H1 (cell line): ENCODE measurements around the gene ZNF705A. TPM values are rescaled to one million over a fixed set of nuclear protein-coding genes. Genes with fewer than 3 reads are reported as not detected.

Source experiments
- CTCF ChIA-PET: fragments of 300-600 bp; sonication (Branson Sonifier 250); formaldehyde crosslinking; loops from one replicate; lab custom pipeline; 2021; ENCODE audit not compliant: partially characterized antibody; lab: Charles Lee
- POLR2A ChIA-PET: fragments of 300-600 bp; sonication (Branson Sonifier 250); formaldehyde crosslinking; loops from one replicate; lab custom pipeline; 2021; ENCODE audit warnings: inconsistent platforms; ENCODE audit not compliant: partially characterized antibody; lab: Charles Lee
- DNase-seq, 2 experiments: peaks; one replicate each; pipeline versions ENCODE4 v3.0.0 to v3.0.0-alpha.2; 2010 to 2022; ENCODE audit warnings: low spot score in 2 of 2, low read depth in 1 of 2, mixed read lengths in 1 of 2
- FAIRE-seq: peaks from 2 replicates; lab custom pipeline; 2011; peaks lifted over from hg19 to GRCh38; lab: Jason Lieb, UNC
- H2AFZ ChIP-seq: 2 replicates; pipeline ENCODE4 v1.8.1; 2012; ENCODE audit warnings: low read length, inconsistent platforms
- H2AK5ac ChIP-seq: 2 replicates; pipeline ENCODE4 v1.6.1; 2013; ENCODE audit warnings: low read depth, low read length
- H2BK120ac ChIP-seq: replicated peaks from 2 replicates; pipeline ENCODE3; 2013; ENCODE audit warnings: low read depth, low read length, inconsistent platforms
- H2BK12ac ChIP-seq: 2 replicates; pipeline ENCODE4 v1.6.1; 2013; ENCODE audit warnings: low read depth, low read length
- H2BK15ac ChIP-seq: 2 replicates; pipeline ENCODE4 v1.6.1; 2013; ENCODE audit warnings: low read length
- H2BK20ac ChIP-seq: 2 replicates; pipeline ENCODE4 v1.6.1; 2013; ENCODE audit warnings: low read length
- H2BK5ac ChIP-seq: 2 replicates; pipeline ENCODE4 v1.6.1; 2013; ENCODE audit warnings: low read depth, low read length
- H3K14ac ChIP-seq: 2 replicates; pipeline ENCODE4 v1.6.1; 2013; ENCODE audit warnings: inconsistent platforms; ENCODE audit not compliant: insufficient read length
- H3K18ac ChIP-seq: 2 replicates; pipeline ENCODE4 v1.6.1; 2013; ENCODE audit warnings: low read length; ENCODE audit errors: extremely low read depth
- H3K23ac ChIP-seq: 2 replicates; pipeline ENCODE4 v1.6.1; 2013; ENCODE audit warnings: inconsistent platforms; ENCODE audit not compliant: insufficient read length
- H3K23me2 ChIP-seq: 2 replicates; pipeline ENCODE4 v1.6.1; 2013; ENCODE audit warnings: low read depth, low read length
- H3K27ac ChIP-seq: 2 replicates; pipeline ENCODE4 v1.6.1; 2011; ENCODE audit warnings: low read depth, low read length, inconsistent platforms
- H3K27me3 ChIP-seq, 4 experiments: replicated peaks in 1 of 4; 1 replicate in 1 of 4; 2 replicates in 3 of 4; pipeline versions ENCODE4 v1.6.1 to v1.8.1; 2011 to 2013; ENCODE audit warnings: low read length in 3 of 4, mild to moderate bottlenecking in 3 of 4, inconsistent platforms in 2 of 4, mixed read lengths in 2 of 4, moderate library complexity in 1 of 4; ENCODE audit not compliant: control insufficient read depth in 3 of 4, insufficient read depth in 3 of 4; ENCODE audit errors: extremely low read depth in 1 of 4
- H3K36me3 ChIP-seq, 4 experiments: 2 replicates each; pipeline versions ENCODE4 v1.6.1 to v1.8.1; 2011 to 2013; ENCODE audit warnings: mild to moderate bottlenecking in 4 of 4, low read length in 3 of 4, moderate library complexity in 2 of 4, control low read depth in 1 of 4, inconsistent platforms in 1 of 4; ENCODE audit not compliant: insufficient read depth in 4 of 4, control insufficient read depth in 2 of 4
- H3K4ac ChIP-seq: replicated peaks from 2 replicates; pipeline ENCODE3; 2013; ENCODE audit warnings: low read length, low read depth, mixed read lengths, inconsistent platforms; ENCODE audit not compliant: insufficient read length
- H3K4me1 ChIP-seq, 4 experiments: replicated peaks in 1 of 4; 1 replicate in 1 of 4; 2 replicates in 3 of 4; pipeline versions ENCODE4 v1.6.1 to v1.8.1; 2011 to 2013; ENCODE audit warnings: low read length in 3 of 4, inconsistent platforms in 2 of 4, mixed read lengths in 1 of 4; ENCODE audit not compliant: insufficient read depth in 4 of 4, control insufficient read depth in 3 of 4
- H3K4me2 ChIP-seq, 2 experiments: 2 replicates each; pipeline versions ENCODE4 v1.6.1 to v1.8.1; 2011 to 2013; ENCODE audit warnings: low read depth in 2 of 2, low read length in 2 of 2, control low read depth in 1 of 2, inconsistent platforms in 1 of 2, mild to moderate bottlenecking in 1 of 2; ENCODE audit not compliant: insufficient read depth in 1 of 2
- H3K4me3 ChIP-seq, 4 experiments: fragments of 200-600, 300-600 bp in 1 of 4; sonication (generic), shearing (Covaris generic), sonication (Bioruptor Twin) in 1 of 4; 2 replicates each; pipeline versions ENCODE4 v1.5.1 to v1.8.1; 2011 to 2016; ENCODE audit warnings: low read length in 4 of 4, low read depth in 3 of 4, control low read depth in 2 of 4, inconsistent platforms in 2 of 4, mild to moderate bottlenecking in 2 of 4, mixed read lengths in 1 of 4, moderate library complexity in 1 of 4; ENCODE audit not compliant: insufficient read depth in 2 of 4; ENCODE audit errors: extremely low read depth in 1 of 4
- H3K56ac ChIP-seq: replicated peaks from 2 replicates; pipeline ENCODE3; 2013; ENCODE audit warnings: low read depth, mild to moderate bottlenecking, mixed read lengths, low read length, inconsistent platforms; ENCODE audit not compliant: insufficient read length
- H3K79me1 ChIP-seq: 2 replicates; pipeline ENCODE4 v1.6.1; 2013; ENCODE audit warnings: low read depth, low read length, control low read depth
- H3K79me2 ChIP-seq, 2 experiments: 2 replicates each; pipeline versions ENCODE4 v1.6.1 to v1.8.1; 2012 to 2013; ENCODE audit warnings: low read length in 2 of 2, mild to moderate bottlenecking in 2 of 2, inconsistent platforms in 1 of 2; ENCODE audit not compliant: insufficient read depth in 2 of 2, control insufficient read depth in 1 of 2
- H3K9ac ChIP-seq, 4 experiments: replicated peaks in 1 of 4; 1 replicate in 1 of 4; 2 replicates in 3 of 4; pipeline versions ENCODE4 v1.6.1 to v1.8.1; 2011 to 2013; ENCODE audit warnings: low read depth in 3 of 4, low read length in 3 of 4, control low read depth in 2 of 4, mild to moderate bottlenecking in 2 of 4, moderate library complexity in 2 of 4, inconsistent platforms in 1 of 4; ENCODE audit errors: extremely low read depth in 1 of 4
- H3K9me3 ChIP-seq, 2 experiments: 2 replicates each; pipeline versions ENCODE4 v1.6.1 to v1.8.1; 2012 to 2013; ENCODE audit warnings: mild to moderate bottlenecking in 2 of 2, moderate library complexity in 2 of 2, control low read depth in 1 of 2, inconsistent platforms in 1 of 2, low read depth in 1 of 2, low read length in 1 of 2, mixed read lengths in 1 of 2; ENCODE audit not compliant: insufficient read depth in 2 of 2
- H4K20me1 ChIP-seq, 2 experiments: replicated peaks in 1 of 2; 2 replicates each; pipeline versions ENCODE3 to v1.8.1; 2011 to 2013; ENCODE audit warnings: inconsistent platforms in 2 of 2, low read length in 2 of 2, mild to moderate bottlenecking in 1 of 2; ENCODE audit not compliant: insufficient read depth in 2 of 2, control insufficient read depth in 1 of 2
- H4K5ac ChIP-seq: 2 replicates; pipeline ENCODE4 v1.6.1; 2013; ENCODE audit warnings: low read length, low read depth, mixed read lengths, inconsistent platforms; ENCODE audit not compliant: insufficient read length
- H4K8ac ChIP-seq: 2 replicates; pipeline ENCODE4 v1.8.0; 2013; ENCODE audit warnings: mild to moderate bottlenecking, moderate library complexity, low read length, inconsistent platforms; ENCODE audit not compliant: insufficient read depth; ENCODE audit errors: extremely low read depth
- H4K91ac ChIP-seq: replicated peaks from 2 replicates; pipeline ENCODE3; 2013; ENCODE audit warnings: low read length, mixed read lengths, inconsistent platforms; ENCODE audit not compliant: insufficient read length
- CBX5 ChIP-seq: fragments of 300-800, 300-1000 bp; sonication (generic); IDR thresholded peaks from 2 replicates; pipeline ENCODE4 v1.7.1; 2016; ENCODE audit warnings: antibody characterized with exemption, low read length, low read depth
- CHD2 ChIP-seq: IDR thresholded peaks from 2 replicates; pipeline ENCODE4 v1.6.1; 2012; ENCODE audit warnings: low read length, improper control_type of control experiment
- CTBP2 ChIP-seq: IDR thresholded peaks from 2 replicates; pipeline ENCODE4 v1.7.0; 2011; ENCODE audit warnings: borderline replicate concordance, mild to moderate bottlenecking, moderate library complexity, mixed read lengths, low read length; ENCODE audit not compliant: insufficient read depth, insufficient read length
- KDM1A ChIP-seq: fragments of 200-600, 300-600 bp; sonication (generic); IDR thresholded peaks from 2 replicates; pipeline ENCODE4 v1.7.1; 2016; ENCODE audit warnings: mild to moderate bottlenecking, low read length, borderline replicate concordance
- RFX5 ChIP-seq: IDR thresholded peaks from 2 replicates; pipeline ENCODE4 v1.6.1; 2011; ENCODE audit warnings: low read depth, low read length, improper control_type of control experiment, borderline replicate concordance
- WGBS, 2 experiments: shearing (Covaris generic) in 1 of 2; methylation state at CpG; one replicate each; pipeline versions ENCODE4 v1.1.6 to v1.1.7; 2013 to 2015; ENCODE audit warnings: low lambda C conversion rate in 2 of 2, mixed read lengths in 2 of 2, inconsistent platforms in 1 of 2, low coverage in 1 of 2, missing lambda C conversion rate in 1 of 2; ENCODE audit not compliant: insufficient replicate concordance in 2 of 2, insufficient coverage in 1 of 2, insufficient read length in 1 of 2; ENCODE audit errors: extremely low coverage in 1 of 2, missing lambda C conversion rate in 1 of 2; 5-methylcytosine and 5-hydroxymethylcytosine counted together
- polyA plus RNA-seq, 7 experiments: library from polyadenylated mRNA; depleted of rRNA in 3 of 7; stranded (reverse) in 5 of 7; unstranded in 2 of 7; fragments of >200 nt in 5 of 7; fragments of 200-250 nt in 2 of 7; gene quantifications; 1 replicate in 5 of 7; 2 replicates in 1 of 7; 4 replicates in 1 of 7; pipeline versions ENCODE4 v1.2.1 to v1.2.3, GENCODE V29; 2011 to 2013; ENCODE audit warnings: missing spikeins in 2 of 7, mixed read lengths in 2 of 7
- total RNA-seq: library from RNA; stranded (reverse); fragmentation: NEBNext Ultra II Directional; extraction: Animal tissue kit (Norgen Biotek cat#: 25700); gene quantifications from 2 replicates; pipeline ENCODE4 v1.2.1, GENCODE V29; 2021
- TF ChIP-seq, protein P1 (sequence below): IDR thresholded peaks from 2 replicates; pipeline ENCODE4 v1.6.1; 2011; ENCODE audit warnings: low read depth, mild to moderate bottlenecking, low read length; ENCODE audit not compliant: insufficient read depth

The ZNF705A gene
- total and polyA plus RNA-seq, 2 of the 8 experiments (the other 6 are each of a cell fraction or from before 2014, with no cell fraction given): not detected

DNA sequence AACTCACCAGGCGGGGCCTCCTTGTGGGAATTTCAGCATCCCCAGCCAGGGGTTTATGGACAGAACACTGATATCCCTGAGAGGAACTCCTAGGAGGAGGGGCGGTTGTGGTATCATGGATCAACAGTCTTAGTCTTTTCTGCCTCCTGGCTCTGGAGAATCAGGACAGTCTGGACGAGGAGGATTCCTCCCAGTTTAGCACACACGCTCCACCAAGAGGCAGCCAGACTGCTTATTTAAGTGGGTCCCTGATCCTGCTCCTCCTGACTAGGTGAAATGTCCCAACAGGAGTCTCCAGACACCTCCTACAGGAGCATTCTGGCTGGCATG is 10.4 kb upstream of the ZNF705A start:
- Histone ChIP-seq H2BK120ac (peak overlapping the region; percentile 29), H3K23ac (no peak overlapping the region), H4K5ac (no peak overlapping the region), H3K18ac (peak overlapping the region; percentile 80), H3K14ac (no peak overlapping the region), H4K91ac (peak overlapping the region; percentile 44), H2AK5ac (no peak overlapping the region), H3K56ac (no peak overlapping the region), H3K27me3 (no peaks in the 10 kb centered on the region), H3K79me2 (no peaks in the 10 kb centered on the region), H2BK5ac (0 out of 2 replicates have a peak overlapping the region, but pooled peaks have one; percentile 46), H4K8ac (0 out of 2 replicates have a peak overlapping the region, but pooled peaks have one; percentile 54), H3K4me3 (peak overlapping the region in 2 of 4 experiments; percentile 11 to 13; a peak in 1 of 8 replicates), H3K79me1 (no peaks in the 10 kb centered on the region), H3K4ac (no peak overlapping the region), H3K9ac (no peak overlapping the region), H3K9me3 (peaks cover 2 to 6% of the 10 kb centered on the region in 2 experiments), H3K27ac (no peak overlapping the region), H3K4me2 (peak overlapping the region; percentile 52 to 65), H2BK15ac (peak overlapping the region; percentile 55; the same call in 1 of the 2 replicates), H3K23me2 (no peaks in the 10 kb centered on the region), H3K4me1 (peaks cover 0 to 13% (median 9%) of the 10 kb centered on the region in 4 experiments; a peak in 6 of 7 replicates), H2BK20ac (no peak overlapping the region), H4K20me1 (no peaks in the 10 kb centered on the region), H2AFZ (peak overlapping the region; percentile 84), H3K36me3 (no peaks in the 10 kb centered on the region), H2BK12ac (0 out of 2 replicates have a peak overlapping the region, but pooled peaks have one; percentile 51)
- 84% methylated on average over 4 of the region's 4 CpGs; no CpG with 5 or more reads in 1 of the 2 experiments for WGBS, 2 experiments
- TF ChIP-seq CBX5 (no peak), CTBP2 (no peak), KDM1A (no peak), CHD2 (no peak), RFX5 (no peak)
- TF ChIP-seq, protein P1, sequence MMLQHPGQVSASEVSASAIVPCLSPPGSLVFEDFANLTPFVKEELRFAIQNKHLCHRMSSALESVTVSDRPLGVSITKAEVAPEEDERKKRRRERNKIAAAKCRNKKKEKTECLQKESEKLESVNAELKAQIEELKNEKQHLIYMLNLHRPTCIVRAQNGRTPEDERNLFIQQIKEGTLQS: no peak
- FAIRE-seq (no peak), DNase-seq (no peak)
- ChIA-PET POLR2A (interaction anchor here (1.0 to 1.4 kb wide), 4 partner anchors 9 to 33 kb away, joined by 3 to 5 read pairs (median 3); partner anchors contain the start of gene ZNF705A), CTCF (interaction anchor here (1.9 kb wide), 1 partner anchor 37 kb away, joined by 3 read pairs; no protein-coding TSS in a partner anchor)
